Measurements from ENCODE around the gene PLAU. TPM values are rescaled to one million over a fixed set of nuclear protein-coding genes. Genes with fewer than 3 reads are reported as not detected.
"Not testable (repeated sequence)": the region's sequence is repeated elsewhere in the genome, so short reads cannot be mapped to it uniquely, and the experiment has no call there.

Gene PLAU
- total RNA-seq, 1 donor from 2014 or later: 37.8 TPM

DNA sequence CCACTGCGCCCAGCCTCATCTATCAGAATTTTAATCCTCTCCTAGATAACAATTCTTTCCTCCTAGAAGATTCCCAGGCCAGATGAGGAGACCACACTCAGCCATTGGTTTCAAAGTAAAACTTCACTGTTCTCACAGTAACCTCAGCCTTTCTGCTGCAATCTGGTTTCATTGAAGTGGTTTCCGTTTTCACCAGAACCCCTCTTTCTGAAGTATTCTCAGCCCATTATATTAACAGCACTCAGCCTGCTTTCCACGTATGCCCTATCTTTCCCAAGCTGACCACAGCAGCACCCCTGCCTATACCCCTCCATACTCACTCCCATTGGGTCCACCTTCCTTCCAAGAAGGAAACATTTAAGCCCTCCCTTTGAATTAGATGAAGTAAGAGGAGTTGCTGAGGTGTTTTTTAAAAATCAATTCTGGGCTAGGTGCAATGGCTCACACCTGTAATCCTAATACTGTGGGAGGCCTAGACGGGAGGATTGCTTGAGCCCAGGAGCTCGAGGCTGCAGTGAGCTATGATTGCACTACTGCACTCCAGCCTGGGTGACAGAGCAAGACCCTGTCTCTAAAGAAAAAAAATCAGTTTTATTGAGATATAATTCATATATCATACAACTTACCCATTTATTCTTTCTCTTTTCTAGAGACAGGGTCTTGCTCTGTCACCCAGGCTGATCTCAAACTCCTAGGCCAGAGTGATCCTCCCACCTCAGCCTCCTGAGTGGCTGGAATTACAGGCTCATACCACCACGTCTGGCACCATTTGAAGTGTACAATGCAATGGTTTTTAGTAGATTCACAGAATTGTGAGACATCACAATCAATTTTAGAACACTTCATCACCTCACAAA is 11.3 kb downstream of the PLAU start:
- no peak for DNase-seq

- no peak for DNase-seq
Measured at GRCh38 chr10:73922864-73923133, 11.9 kb downstream of the PLAU start.

GRCh38 chr10:73923935-73924598 is 13.1 kb downstream of the PLAU start:
- no peak for DNase-seq

GRCh38 chr10:73924935-73925334 is 14.0 kb downstream of the PLAU start:
- no peak for DNase-seq

DNA sequence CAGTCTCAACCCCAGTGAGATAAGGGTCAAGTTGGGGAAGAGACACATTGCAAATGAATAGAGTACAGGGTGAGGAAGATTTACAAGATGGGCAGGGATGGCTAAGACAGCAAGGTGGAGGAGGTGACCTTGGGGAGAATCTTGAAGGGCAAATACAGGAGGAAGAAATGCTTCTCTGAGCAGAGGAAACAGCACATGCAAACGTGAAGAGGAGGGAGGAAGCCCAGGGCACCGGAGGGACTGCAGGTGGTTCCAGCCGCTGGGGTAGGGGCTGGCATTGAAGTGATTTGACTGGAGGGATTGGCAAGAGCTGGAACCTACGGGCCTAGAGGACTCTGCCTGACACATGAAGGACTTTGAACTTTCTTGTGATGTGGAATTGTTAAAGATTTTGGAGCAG is 14.6 kb downstream of the PLAU start:
- DNase-seq: no peak

DNA sequence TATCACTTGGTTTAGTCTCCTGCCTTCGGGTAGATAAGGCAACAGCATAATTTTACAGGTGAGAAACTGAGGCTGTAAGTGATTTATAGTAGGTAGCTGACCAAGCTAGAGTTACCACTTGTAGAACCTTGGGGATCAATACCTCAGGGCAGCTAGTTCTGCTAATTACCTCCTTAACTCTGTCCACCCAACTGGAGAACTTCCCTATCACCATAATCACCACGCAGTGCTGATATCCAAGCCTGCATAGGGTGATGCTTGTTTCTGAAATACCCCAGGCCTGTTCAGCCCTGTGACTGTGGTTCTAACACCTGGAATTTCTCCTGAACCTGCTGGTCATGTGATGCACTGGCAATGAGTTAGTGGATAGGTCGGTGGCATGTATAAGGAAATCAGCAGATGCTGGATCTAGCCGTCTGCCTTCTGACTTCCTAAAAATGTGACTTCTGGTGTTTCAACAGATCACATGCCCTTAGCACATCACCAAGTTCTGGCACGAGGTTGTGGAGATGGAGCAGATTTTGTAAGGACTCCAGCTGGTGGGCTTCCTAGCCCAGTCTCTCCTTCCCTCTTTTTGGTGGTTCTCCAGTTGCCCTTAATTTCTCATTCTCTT is 15.3 kb downstream of the PLAU start:
- no peak for DNase-seq

GRCh38 chr10:73930630-73931327 is 19.8 kb downstream of the PLAU start:
- not testable (repeated sequence) for DNase-seq

GRCh38 chr10:73931767-73932619 is 21.1 kb downstream of the PLAU start:
- DNase-seq: no peak

GRCh38 chr10:73932620-73933112 is 21.7 kb downstream of the PLAU start:
- no peak for DNase-seq

DNA sequence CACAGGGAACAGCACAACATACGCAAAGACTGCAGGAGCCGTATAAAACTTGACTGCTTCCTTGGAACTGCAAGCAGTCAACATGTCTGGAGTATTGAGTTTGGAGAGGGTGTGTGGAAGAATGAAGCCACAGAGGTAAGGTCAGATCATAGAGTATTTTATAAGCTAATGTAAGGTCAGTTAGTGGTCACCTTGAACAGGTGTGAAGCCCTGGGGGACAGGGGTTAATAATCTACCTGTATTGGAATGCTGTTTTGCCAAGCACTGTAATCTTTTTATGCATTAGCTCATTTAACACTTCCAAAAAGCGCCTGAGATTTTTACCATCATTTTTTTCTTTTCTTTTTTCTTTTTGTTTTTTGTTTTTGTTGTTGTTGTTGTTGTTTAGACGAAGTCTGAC is 23.1 kb downstream of the PLAU start:
- DNase-seq: no peak

DNA sequence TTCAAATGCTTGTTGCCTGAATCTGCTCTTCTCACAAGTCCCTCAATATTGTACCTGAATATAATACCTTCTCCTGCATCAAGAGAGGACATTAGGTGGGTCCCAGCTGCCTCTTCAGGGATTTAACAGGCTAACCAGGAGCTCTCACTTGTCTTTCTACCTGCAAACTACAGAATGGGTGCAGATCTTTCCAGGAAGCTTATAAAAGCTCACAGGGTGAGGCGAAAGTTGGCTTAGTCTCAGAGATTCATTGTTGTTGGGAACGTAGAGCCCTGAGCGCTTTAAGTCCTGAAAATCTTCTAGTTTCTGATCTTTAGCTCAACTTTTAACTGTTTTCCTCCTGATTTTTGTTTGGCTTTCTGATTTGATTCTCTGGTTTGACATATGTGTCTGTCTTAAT is 25.0 kb downstream of the PLAU start:
- no peak for DNase-seq

DNA sequence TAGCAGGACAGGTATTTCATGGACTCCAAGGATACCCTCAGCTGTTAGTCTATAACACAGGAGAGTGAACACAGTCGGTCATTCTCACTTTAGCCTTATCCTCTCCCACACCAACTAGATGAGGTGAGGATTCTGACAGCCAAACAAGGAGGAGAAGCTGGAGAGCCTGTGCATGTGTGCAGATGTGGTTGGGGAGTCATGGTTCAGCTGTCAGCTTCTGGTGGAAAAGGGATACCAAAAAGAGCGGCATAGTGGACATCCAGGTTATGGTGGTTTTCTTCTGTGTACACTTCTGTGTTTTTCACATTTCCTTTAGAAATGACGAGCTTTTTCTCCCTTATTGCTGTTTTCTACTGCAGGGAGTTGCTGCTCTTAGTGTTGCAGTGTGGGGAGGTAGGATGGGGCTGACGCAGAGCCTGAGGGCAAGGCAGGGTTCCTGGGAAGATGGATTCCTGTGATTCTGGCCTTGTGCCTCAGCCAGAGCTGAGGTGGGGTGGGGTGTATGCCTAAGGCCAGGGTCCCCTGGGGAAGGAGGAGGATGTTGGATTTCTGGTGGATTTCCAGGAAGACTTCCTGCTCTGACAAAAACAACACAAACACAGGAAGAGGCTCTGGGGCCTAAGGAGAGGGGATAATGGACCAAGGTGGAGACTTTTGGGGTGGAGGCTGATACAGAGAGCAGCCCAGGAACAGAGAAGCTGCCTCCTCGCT is 26.6 kb downstream of the PLAU start:
- DNase-seq: peak; percentile 45

DNA sequence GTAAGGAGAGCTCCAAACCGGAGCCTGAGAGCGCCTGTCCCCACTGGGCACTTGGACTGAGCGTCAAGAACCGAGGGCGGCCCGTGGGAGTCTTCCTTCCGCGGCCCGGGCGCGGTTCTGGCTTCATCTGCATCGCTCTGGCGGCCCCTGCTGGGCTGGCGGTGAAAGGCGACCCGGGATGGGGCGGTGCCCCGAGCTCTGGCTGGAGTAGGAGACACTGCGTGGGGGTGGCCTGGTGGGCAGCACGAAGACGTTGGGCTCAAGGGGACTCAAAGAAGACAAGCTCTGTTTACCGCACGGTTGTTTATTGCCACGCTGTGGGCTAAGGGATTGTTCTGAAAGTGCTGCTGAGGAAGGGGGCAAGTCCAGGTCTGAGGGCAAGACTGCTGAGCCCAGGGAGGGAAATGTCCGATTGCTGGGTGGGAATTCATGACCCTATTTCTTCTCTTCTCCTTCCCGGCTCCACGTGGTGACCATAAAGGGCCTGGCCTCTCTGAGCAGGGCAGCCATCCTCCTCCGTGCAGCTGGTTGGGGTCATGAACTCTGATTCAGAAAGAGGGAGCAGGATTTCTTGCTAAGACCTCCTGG is 29.8 kb downstream of the PLAU start:
- peak; percentile 90 for DNase-seq

DNA sequence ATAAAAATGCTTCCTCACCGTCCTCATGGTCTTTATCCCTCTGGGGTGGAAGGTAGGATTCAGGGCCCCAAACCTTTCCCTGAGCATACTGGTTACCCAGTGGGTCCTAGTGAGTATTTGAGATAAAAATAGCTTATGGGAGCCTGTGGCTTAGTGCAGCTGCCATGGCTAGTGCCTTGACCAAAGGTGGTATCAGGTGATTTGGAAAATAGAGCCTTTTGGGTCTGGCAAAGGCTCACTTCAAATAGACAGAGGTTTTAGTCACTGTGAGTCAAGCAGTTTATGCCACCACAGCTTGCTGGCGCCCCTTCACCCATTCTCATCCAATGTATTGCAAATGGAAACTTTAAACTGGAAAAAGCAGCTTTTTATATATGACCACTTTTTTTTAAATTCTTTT is 30.4 kb downstream of the PLAU start:
- peak; percentile 20 for DNase-seq

GRCh38 chr10:73944356-73945100 is 33.6 kb downstream of the PLAU start:
- DNase-seq: no peak

- no peak for DNase-seq
Measured at GRCh38 chr10:73946253-73947145, 35.6 kb downstream of the PLAU start.

DNA sequence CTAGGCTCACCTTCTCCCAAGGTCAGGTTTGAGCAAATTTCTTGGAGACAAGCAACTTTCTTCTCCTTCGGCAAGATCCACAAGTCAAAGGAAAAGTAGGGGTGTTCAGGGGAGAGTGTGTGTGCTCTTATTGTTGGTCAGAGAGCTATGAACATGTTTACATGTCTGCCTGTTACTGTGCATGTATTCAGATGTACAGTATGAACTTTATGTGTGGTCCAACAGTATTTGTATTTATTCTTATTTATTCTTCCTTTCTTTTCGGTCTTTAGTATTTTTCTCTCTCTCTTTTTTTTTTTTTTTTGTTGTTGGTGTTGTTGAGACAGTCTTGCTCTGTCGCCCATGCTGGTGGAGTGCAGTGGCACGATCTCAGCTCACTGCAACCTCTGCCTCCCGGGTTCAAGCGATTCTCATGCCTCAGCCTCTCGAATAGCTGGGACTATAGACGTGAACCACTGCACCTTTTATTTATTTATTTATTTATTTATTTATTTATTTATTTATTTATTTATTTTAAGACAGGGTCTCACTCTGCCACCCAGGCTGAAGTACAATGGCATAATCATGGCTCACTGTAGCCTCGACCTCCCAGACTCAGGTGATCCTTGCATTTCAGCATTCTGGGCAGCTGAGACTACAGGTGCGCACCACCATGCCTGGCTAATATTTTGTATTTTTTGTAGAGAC is 38.2 kb downstream of the PLAU start:
- no peak for DNase-seq
